ENCODE measurements around the gene ACTN3. TPM values are rescaled to one million over a fixed set of nuclear protein-coding genes. Genes with fewer than 3 reads are reported as not detected.

ACTN3 gene
- total RNA-seq, 6 donors from 2014 or later, result 0.24 TPM; not detected in 5

- H3K36me3 ChIP-seq, result peaks cover 0 to 8% (median 0%) of the 10 kb centered on the region in 4 donors
- no peaks in the 10 kb centered on the region for H3K27me3 ChIP-seq
- H3K4me3 ChIP-seq, result no peak overlapping the region
- H3K9me3 ChIP-seq, result no peaks in the 10 kb centered on the region
- DNase-seq (no peak), ATAC-seq (ENCODE audit: low FRiP score in 2 of 2) (no peak)
- H3K27ac ChIP-seq, result no peak overlapping the region
- peaks cover 10 to 17% (median 12%) of the 10 kb centered on the region in 4 donors for H3K4me1 ChIP-seq
- WGBS, 2 donors, result 81 to 89% methylated on average over 7 of the region's 7 CpGs
- TF ChIP-seq CTCF (IDR thresholded peaks at IDR 0.05), result no peak
- TF ChIP-seq POLR2AphosphoS5 (IDR thresholded peaks at IDR 0.05), result no peak
- no peak for TF ChIP-seq POLR2A (IDR thresholded peaks at IDR 0.05)
- no peak for TF ChIP-seq EP300 (IDR thresholded peaks at IDR 0.05)
Observed at GRCh38 chr11:66569076-66569475, 22.4 kb downstream of the ACTN3 start.

GRCh38 chr11:66570079-66570849, 23.6 kb downstream of the ACTN3 start:
- DNase-seq (no peak), ATAC-seq (ENCODE audit: low FRiP score in 2 of 2) (no peak)
- Histone ChIP-seq H3K9me3 (no peaks in the 10 kb centered on the region), H3K27me3 (no peaks in the 10 kb centered on the region), H3K27ac (no peak overlapping the region), H3K4me3 (no peak overlapping the region), H3K4me1 (peaks cover 10 to 17% (median 12%) of the 10 kb centered on the region in 4 donors), H3K36me3 (peaks cover 0 to 8% (median 0%) of the 10 kb centered on the region in 4 donors)
- WGBS, 2 donors, result 58 to 66% methylated on average over 5 of the region's 5 CpGs
- TF ChIP-seq POLR2A (IDR thresholded peaks at IDR 0.05), result no peak
- no peak for TF ChIP-seq EP300 (IDR thresholded peaks at IDR 0.05)
- no peak for TF ChIP-seq POLR2AphosphoS5 (IDR thresholded peaks at IDR 0.05)
- no peak for TF ChIP-seq CTCF (IDR thresholded peaks at IDR 0.05)

- Histone ChIP-seq H3K27ac (no peak overlapping the region), H3K27me3 (no peaks in the 10 kb centered on the region), H3K9me3 (no peaks in the 10 kb centered on the region), H3K4me1 (peaks cover 10 to 17% (median 12%) of the 10 kb centered on the region in 4 donors), H3K4me3 (no peak overlapping the region), H3K36me3 (peaks cover 0 to 3% (median 0%) of the 10 kb centered on the region in 4 donors)
- TF ChIP-seq POLR2AphosphoS5 (IDR thresholded peaks at IDR 0.05) (no peak), CTCF (IDR thresholded peaks at IDR 0.05) (no peak), POLR2A (IDR thresholded peaks at IDR 0.05) (no peak), EP300 (IDR thresholded peaks at IDR 0.05) (no peak)
- WGBS, 2 donors, result 70% methylated on average over 2 of the region's 2 CpGs
- DNase-seq, result no peak
- no peak for ATAC-seq (ENCODE audit: low FRiP score in 2 of 2)
Observed at GRCh38 chr11:66570850-66571180, 24.1 kb downstream of the ACTN3 start.

- no peak for TF ChIP-seq EP300 (IDR thresholded peaks at IDR 0.05)
- peak; percentile 77 to 88 (median 86) for TF ChIP-seq CTCF (IDR thresholded peaks at IDR 0.05)
- 16 to 24% methylated on average over 17 to 25 of the region's 25 CpGs for WGBS, 2 donors
Observed at GRCh38 chr11:66579017-66579606, 32.4 kb downstream of the ACTN3 start.

More at GRCh38 chr11:66579017-66579606, 32.4 kb downstream of the ACTN3 start:
- peak; percentile 83 to 87 for DNase-seq
- Histone ChIP-seq H3K27me3 (no peaks in the 10 kb centered on the region), H3K27ac (no peak overlapping the region), H3K9me3 (no peaks in the 10 kb centered on the region), H3K4me3 (no peak overlapping the region), H3K36me3 (no peaks in the 10 kb centered on the region), H3K4me1 (peaks cover 3 to 8% (median 5%) of the 10 kb centered on the region in 4 donors)
- peak; percentile 80 to 97 for ATAC-seq (ENCODE audit: low FRiP score in 2 of 2)
